ENCODE data around the gene PELI2. TPM values are rescaled to one million over a fixed set of nuclear protein-coding genes. Genes with fewer than 3 reads are reported as not detected.

The PELI2 gene
- total RNA-seq, 1 experiment from 2014 or later = 23.5 TPM

DNA sequence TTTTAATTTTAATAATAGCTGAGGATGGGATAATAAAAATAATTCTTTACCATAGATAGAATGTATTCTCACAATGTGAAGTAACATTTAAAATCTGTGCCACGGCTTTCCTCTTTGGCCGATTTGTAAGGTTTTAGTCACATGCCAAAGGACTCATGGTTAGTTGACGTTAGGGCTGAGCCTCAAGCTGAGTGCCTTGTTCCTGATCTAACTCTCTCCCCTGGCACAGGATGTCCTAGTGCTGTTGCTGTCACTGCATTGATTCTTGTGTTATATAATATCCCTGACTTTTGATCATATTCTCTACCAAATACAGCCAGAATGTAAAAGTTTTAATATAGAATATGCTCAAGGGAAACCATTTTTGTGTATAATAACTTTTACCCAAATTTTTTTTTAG is 144.3 kb downstream of the PELI2 start:
- Mint-ChIP-seq H3K9me3 (peaks cover 13% of the 10 kb centered on the region), H3K4me1 (no peaks in the 10 kb centered on the region), H3K36me3 (peaks cover 11% of the 10 kb centered on the region), H3K27me3 (ENCODE audit: low read depth) (no peaks in the 10 kb centered on the region), H3K4me3 (no peak overlapping the region), H3K27ac (no peak overlapping the region)
- ATAC-seq = no peak
- ChIA-PET POLR2A (no interaction called here), CTCF (no interaction called here)
- TF ChIP-seq IRF2 (CRISPR knock-in tag; IDR thresholded peaks at IDR 0.05; ENCODE audit: borderline replicate concordance, low read depth) (no peak), TEAD4 (CRISPR knock-in tag; IDR thresholded peaks at IDR 0.05) (no peak), ELF4 (CRISPR knock-in tag; IDR thresholded peaks at IDR 0.05; ENCODE audit: low read depth) (no peak), CREM (CRISPR knock-in tag; IDR thresholded peaks at IDR 0.05) (no peak), OVOL2 (CRISPR knock-in tag; IDR thresholded peaks at IDR 0.05; ENCODE audit: borderline replicate concordance) (no peak), ZNF671 (CRISPR knock-in tag; IDR thresholded peaks at IDR 0.05) (no peak), FOXK1 (CRISPR knock-in tag; IDR thresholded peaks at IDR 0.05) (no peak), ETV6 (CRISPR knock-in tag; IDR thresholded peaks at IDR 0.05) (no peak)
- TF ChIP-seq, protein P1, sequence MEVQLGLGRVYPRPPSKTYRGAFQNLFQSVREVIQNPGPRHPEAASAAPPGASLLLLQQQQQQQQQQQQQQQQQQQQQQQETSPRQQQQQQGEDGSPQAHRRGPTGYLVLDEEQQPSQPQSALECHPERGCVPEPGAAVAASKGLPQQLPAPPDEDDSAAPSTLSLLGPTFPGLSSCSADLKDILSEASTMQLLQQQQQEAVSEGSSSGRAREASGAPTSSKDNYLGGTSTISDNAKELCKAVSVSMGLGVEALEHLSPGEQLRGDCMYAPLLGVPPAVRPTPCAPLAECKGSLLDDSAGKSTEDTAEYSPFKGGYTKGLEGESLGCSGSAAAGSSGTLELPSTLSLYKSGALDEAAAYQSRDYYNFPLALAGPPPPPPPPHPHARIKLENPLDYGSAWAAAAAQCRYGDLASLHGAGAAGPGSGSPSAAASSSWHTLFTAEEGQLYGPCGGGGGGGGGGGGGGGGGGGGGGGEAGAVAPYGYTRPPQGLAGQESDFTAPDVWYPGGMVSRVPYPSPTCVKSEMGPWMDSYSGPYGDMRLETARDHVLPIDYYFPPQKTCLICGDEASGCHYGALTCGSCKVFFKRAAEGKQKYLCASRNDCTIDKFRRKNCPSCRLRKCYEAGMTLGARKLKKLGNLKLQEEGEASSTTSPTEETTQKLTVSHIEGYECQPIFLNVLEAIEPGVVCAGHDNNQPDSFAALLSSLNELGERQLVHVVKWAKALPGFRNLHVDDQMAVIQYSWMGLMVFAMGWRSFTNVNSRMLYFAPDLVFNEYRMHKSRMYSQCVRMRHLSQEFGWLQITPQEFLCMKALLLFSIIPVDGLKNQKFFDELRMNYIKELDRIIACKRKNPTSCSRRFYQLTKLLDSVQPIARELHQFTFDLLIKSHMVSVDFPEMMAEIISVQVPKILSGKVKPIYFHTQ (CRISPR knock-in tag; IDR thresholded peaks at IDR 0.05) = no peak
- TF ChIP-seq, protein P2, sequence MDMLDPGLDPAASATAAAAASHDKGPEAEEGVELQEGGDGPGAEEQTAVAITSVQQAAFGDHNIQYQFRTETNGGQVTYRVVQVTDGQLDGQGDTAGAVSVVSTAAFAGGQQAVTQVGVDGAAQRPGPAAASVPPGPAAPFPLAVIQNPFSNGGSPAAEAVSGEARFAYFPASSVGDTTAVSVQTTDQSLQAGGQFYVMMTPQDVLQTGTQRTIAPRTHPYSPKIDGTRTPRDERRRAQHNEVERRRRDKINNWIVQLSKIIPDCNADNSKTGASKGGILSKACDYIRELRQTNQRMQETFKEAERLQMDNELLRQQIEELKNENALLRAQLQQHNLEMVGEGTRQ (CRISPR knock-in tag; IDR thresholded peaks at IDR 0.05) = no peak
- TF ChIP-seq, protein P3, sequence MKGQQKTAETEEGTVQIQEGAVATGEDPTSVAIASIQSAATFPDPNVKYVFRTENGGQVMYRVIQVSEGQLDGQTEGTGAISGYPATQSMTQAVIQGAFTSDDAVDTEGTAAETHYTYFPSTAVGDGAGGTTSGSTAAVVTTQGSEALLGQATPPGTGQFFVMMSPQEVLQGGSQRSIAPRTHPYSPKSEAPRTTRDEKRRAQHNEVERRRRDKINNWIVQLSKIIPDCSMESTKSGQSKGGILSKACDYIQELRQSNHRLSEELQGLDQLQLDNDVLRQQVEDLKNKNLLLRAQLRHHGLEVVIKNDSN (CRISPR knock-in tag; IDR thresholded peaks at IDR 0.05) = no peak
- TF ChIP-seq, protein P4, sequence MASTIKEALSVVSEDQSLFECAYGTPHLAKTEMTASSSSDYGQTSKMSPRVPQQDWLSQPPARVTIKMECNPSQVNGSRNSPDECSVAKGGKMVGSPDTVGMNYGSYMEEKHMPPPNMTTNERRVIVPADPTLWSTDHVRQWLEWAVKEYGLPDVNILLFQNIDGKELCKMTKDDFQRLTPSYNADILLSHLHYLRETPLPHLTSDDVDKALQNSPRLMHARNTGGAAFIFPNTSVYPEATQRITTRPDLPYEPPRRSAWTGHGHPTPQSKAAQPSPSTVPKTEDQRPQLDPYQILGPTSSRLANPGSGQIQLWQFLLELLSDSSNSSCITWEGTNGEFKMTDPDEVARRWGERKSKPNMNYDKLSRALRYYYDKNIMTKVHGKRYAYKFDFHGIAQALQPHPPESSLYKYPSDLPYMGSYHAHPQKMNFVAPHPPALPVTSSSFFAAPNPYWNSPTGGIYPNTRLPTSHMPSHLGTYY (CRISPR knock-in tag; IDR thresholded peaks at IDR 0.05) = no peak
- TF ChIP-seq, protein P5, sequence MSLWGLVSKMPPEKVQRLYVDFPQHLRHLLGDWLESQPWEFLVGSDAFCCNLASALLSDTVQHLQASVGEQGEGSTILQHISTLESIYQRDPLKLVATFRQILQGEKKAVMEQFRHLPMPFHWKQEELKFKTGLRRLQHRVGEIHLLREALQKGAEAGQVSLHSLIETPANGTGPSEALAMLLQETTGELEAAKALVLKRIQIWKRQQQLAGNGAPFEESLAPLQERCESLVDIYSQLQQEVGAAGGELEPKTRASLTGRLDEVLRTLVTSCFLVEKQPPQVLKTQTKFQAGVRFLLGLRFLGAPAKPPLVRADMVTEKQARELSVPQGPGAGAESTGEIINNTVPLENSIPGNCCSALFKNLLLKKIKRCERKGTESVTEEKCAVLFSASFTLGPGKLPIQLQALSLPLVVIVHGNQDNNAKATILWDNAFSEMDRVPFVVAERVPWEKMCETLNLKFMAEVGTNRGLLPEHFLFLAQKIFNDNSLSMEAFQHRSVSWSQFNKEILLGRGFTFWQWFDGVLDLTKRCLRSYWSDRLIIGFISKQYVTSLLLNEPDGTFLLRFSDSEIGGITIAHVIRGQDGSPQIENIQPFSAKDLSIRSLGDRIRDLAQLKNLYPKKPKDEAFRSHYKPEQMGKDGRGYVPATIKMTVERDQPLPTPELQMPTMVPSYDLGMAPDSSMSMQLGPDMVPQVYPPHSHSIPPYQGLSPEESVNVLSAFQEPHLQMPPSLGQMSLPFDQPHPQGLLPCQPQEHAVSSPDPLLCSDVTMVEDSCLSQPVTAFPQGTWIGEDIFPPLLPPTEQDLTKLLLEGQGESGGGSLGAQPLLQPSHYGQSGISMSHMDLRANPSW (CRISPR knock-in tag; conservative IDR thresholded peaks at IDR 0.05; ENCODE audit: low read depth) = no peak
- TF ChIP-seq, protein P6, sequence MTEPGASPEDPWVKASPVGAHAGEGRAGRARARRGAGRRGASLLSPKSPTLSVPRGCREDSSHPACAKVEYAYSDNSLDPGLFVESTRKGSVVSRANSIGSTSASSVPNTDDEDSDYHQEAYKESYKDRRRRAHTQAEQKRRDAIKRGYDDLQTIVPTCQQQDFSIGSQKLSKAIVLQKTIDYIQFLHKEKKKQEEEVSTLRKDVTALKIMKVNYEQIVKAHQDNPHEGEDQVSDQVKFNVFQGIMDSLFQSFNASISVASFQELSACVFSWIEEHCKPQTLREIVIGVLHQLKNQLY (CRISPR knock-in tag; IDR thresholded peaks at IDR 0.05) = no peak
- TF ChIP-seq, protein P7, sequence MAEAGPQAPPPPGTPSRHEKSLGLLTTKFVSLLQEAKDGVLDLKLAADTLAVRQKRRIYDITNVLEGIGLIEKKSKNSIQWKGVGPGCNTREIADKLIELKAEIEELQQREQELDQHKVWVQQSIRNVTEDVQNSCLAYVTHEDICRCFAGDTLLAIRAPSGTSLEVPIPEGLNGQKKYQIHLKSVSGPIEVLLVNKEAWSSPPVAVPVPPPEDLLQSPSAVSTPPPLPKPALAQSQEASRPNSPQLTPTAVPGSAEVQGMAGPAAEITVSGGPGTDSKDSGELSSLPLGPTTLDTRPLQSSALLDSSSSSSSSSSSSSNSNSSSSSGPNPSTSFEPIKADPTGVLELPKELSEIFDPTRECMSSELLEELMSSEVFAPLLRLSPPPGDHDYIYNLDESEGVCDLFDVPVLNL (CRISPR knock-in tag; IDR thresholded peaks at IDR 0.05; ENCODE audit: borderline replicate concordance, low read depth) = no peak
- TF ChIP-seq, protein P8, sequence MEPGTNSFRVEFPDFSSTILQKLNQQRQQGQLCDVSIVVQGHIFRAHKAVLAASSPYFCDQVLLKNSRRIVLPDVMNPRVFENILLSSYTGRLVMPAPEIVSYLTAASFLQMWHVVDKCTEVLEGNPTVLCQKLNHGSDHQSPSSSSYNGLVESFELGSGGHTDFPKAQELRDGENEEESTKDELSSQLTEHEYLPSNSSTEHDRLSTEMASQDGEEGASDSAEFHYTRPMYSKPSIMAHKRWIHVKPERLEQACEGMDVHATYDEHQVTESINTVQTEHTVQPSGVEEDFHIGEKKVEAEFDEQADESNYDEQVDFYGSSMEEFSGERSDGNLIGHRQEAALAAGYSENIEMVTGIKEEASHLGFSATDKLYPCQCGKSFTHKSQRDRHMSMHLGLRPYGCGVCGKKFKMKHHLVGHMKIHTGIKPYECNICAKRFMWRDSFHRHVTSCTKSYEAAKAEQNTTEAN (CRISPR knock-in tag; IDR thresholded peaks at IDR 0.05) = no peak
- TF ChIP-seq, protein P9, sequence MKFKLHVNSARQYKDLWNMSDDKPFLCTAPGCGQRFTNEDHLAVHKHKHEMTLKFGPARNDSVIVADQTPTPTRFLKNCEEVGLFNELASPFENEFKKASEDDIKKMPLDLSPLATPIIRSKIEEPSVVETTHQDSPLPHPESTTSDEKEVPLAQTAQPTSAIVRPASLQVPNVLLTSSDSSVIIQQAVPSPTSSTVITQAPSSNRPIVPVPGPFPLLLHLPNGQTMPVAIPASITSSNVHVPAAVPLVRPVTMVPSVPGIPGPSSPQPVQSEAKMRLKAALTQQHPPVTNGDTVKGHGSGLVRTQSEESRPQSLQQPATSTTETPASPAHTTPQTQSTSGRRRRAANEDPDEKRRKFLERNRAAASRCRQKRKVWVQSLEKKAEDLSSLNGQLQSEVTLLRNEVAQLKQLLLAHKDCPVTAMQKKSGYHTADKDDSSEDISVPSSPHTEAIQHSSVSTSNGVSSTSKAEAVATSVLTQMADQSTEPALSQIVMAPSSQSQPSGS (CRISPR knock-in tag; IDR thresholded peaks at IDR 0.05; ENCODE audit: borderline replicate concordance, low read depth) = no peak
- DNase-seq (ENCODE audit: low spot score) = no peak

Data from WTC11 (cell line).